IgD-negative memory B cell (primary cell): ENCODE measurements around the gene ZNF831. TPM values are rescaled to one million over a fixed set of nuclear protein-coding genes. Genes with fewer than 3 reads are reported as not detected.
A peak's percentile ranks its signal among the peaks of the same experiment; 100 is the strongest.

Experiments
- H3K27ac Mint-ChIP-seq, 3 donors: one replicate each; pipeline ENCODE4 v1.8.0; 2020 to 2022; ENCODE audit warnings: mild to moderate bottlenecking in 3 of 3, mixed read lengths in 3 of 3, moderate library complexity in 1 of 3
- H3K27me3 Mint-ChIP-seq: one replicate; pipeline ENCODE4 v1.8.0; 2021; ENCODE audit warnings: mixed read lengths
- H3K36me3 Mint-ChIP-seq: one replicate; pipeline ENCODE4 v1.8.0; 2020; ENCODE audit warnings: mild to moderate bottlenecking, mixed read lengths
- H3K4me1 Mint-ChIP-seq, 3 donors: one replicate each; pipeline ENCODE4 v1.8.0; 2020 to 2022; ENCODE audit warnings: mixed read lengths in 3 of 3, mild to moderate bottlenecking in 1 of 3
- H3K4me3 Mint-ChIP-seq, 4 donors: one replicate each; pipeline ENCODE4 v1.8.0; 2020 to 2022; ENCODE audit warnings: mild to moderate bottlenecking in 4 of 4, mixed read lengths in 4 of 4, moderate library complexity in 3 of 4
- H3K9me3 Mint-ChIP-seq, 3 donors: one replicate each; pipeline ENCODE4 v1.8.0; 2020 to 2021; ENCODE audit warnings: mixed read lengths in 3 of 3, mild to moderate bottlenecking in 1 of 3
- polyA plus RNA-seq: library from polyadenylated mRNA; unstranded; fragments of 300-500 nt; fragmentation: Illumina TruSeq; gene quantifications from one replicate; pipeline ENCODE4 v1.2.3, GENCODE V29; 2021

ZNF831 gene
- polyA plus RNA-seq, 1 donor from 2014 or later, result 1.2 TPM

DNA sequence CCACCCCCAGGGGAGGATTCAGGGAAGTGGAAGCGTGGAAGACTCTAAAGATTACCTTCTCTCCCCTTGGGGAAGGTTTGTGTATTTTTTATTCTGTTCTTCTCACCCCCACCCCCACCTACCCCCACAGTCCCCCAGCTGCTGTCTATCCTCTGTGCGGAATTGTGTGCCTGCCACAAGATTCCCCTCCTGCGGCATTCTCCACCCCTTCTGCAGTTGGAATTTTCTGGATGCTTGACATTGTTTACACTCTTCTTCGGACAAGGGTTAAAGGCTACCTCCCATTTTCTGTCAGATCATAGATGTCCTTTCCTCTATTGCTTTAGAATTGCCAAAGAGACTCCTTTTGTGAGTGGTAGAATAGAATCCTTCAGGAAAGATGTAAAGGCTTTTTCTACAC, 76.4 kb downstream of the ZNF831 start:
- no peaks in the 10 kb centered on the region for H3K9me3 Mint-ChIP-seq
- peaks cover 16% of the 10 kb centered on the region for H3K36me3 Mint-ChIP-seq
- H3K27ac Mint-ChIP-seq, result no peak overlapping the region
- H3K4me1 Mint-ChIP-seq, result no peaks in the 10 kb centered on the region
- H3K27me3 Mint-ChIP-seq, result no peaks in the 10 kb centered on the region
- no peak overlapping the region for H3K4me3 Mint-ChIP-seq

DNA sequence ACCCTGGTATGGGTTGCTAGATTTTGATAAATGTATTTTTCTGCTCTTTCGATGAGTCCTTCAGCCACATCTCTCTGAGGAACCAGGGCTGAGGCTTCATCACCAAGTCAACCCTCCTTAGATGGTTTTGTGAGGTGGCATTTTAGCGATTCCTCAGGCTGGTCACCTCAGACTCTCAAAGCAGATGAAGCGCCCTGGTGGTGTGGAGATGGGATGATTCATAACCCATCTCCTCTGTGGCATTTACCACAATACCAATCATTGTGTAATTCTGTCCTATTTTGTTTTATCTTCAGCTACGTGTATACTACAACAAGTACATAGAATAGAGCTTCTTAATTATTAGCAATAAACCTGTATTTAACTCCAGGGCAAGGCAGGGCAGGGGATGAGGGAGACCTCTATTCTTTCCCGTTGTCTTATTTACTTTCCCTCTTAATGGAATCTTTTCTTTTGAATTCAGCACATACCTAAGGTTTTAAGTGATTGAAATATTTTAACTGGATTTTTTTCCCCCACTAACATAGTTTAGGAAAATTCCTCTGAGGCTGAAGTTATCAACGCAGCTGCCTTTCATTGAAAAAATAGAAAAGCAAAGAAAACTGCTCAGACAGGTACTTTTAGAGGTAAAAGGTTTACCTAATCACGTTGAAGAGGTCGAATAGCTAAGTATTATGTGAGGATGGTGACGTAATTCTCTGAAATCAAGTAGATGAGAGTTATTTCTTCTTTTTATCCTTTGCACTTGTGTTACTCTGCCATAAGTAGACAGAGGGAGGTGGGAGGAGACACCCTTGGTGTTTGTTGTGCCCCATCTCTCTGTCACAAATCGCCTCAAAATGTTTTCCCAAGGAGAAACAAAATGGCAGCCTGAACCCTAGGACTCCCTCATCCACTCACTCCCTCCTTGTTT, 79.3 kb downstream of the ZNF831 start:
- Mint-ChIP-seq H3K4me3 (no peak overlapping the region), H3K27ac (no peak overlapping the region), H3K4me1 (no peaks in the 10 kb centered on the region), H3K27me3 (no peaks in the 10 kb centered on the region), H3K9me3 (no peaks in the 10 kb centered on the region), H3K36me3 (peaks cover 16% of the 10 kb centered on the region)

DNA sequence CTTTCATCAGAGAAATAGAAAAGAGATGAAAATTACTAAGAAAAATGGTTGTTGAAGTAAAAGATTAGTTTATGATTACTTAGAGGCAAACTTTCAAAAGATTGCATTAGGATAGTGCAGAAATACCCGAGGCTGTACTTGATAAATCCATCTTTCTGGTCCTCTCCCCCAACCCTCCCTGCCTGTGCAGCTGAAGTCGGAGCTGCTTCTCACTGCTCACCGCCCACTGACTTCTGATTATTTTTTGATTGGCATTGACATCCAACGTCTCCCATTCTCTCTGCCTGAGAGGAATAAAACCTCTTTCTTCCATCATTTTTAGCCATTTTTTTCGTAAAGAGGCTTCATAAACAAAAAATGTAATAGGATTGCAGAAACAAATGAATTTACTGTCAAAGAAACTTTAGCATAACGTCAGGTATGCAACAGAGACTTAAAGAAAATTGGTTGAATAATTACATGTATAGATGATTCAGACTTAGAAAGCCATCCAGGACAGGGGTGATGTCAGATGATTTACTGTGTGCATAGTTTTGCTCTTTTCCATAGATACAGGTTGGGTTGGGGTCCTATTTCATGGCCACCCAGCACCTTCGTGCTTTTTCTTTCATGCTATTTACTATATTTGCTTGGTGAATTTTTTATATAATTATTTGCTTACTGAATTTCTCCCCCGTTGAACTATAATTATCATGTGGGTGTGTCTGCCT, 83.2 kb downstream of the ZNF831 start:
- H3K27me3 Mint-ChIP-seq, result no peaks in the 10 kb centered on the region
- H3K36me3 Mint-ChIP-seq, result peaks cover 15% of the 10 kb centered on the region
- H3K9me3 Mint-ChIP-seq, result peaks cover 0 to 5% (median 0%) of the 10 kb centered on the region in 3 donors
- no peak overlapping the region for H3K4me3 Mint-ChIP-seq
- no peak overlapping the region for H3K27ac Mint-ChIP-seq
- peaks cover 0 to 3% (median 0%) of the 10 kb centered on the region in 3 donors for H3K4me1 Mint-ChIP-seq

DNA sequence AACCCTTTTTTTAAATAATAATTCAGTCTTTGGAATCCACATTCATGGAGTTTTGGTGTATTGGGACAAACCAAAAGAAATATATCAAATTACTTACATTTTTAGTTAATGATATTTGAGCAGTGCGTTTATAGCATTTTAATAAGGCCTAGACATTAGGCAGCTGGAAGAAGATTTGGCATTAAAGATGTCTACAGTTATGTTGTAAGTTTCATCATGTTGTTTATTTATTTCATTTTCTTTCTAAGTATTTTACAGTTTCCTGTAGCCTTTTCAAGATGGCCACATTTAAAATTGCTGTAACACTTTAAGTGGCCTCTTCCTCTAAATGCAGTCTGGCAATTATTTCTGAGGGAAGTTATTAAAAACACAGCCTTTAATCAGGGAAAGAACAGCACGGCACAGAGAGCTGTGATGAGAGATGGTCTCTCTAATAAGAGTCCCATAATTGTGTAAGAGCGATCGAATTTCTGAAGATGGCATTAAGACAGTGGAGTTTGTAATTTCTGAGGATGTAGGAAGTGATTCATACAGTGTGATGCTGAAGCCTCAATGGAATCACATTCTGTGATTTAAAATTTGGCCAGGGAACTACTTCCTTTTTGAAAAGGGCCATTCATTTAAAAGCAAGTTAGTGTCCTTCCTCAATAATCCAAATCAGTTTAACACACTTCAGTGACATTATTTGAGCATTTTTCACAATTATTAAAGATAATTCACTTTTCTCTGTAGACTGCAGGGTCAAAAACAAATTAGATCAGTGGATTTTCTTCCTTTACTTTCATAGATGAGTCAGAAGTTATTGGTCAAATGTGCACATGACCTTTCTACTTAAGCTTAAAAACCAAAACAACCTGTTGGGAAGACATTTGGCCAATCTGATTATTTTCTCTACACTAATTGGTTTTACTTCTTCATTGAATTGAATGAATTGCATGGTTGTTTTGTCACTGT, 84.4 kb downstream of the ZNF831 start:
- peaks cover 16% of the 10 kb centered on the region for H3K36me3 Mint-ChIP-seq
- no peak overlapping the region for H3K27ac Mint-ChIP-seq
- no peaks in the 10 kb centered on the region for H3K27me3 Mint-ChIP-seq

DNA sequence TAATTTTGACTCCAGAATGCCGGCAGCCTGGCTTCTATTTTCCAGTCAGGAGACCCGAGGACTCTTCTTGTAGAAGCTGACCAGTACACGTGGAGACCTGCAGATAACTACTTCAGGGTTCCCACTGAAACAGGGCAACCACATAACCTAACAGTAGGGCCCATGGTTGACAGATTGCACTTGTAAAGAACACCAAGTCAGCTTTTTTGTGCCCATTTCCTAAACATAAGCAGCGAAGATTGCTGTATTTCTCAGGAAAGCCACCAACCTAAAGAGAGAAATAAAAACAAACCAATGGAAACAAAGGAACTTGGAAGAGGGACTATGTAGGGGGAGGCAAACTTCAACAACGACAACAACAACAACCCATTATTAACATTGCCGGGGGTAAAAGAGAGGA, 86.7 kb downstream of the ZNF831 start:
- Mint-ChIP-seq H3K4me1 (peaks cover 3 to 17% (median 4%) of the 10 kb centered on the region in 3 donors), H3K27ac (peak overlapping the region in 1 of 3 donors; percentile 80), H3K27me3 (no peaks in the 10 kb centered on the region), H3K36me3 (peaks cover 12% of the 10 kb centered on the region), H3K4me3 (no peak overlapping the region), H3K9me3 (peaks cover 0 to 5% (median 0%) of the 10 kb centered on the region in 3 donors)

More for the DNA sequence above, 84.4 kb downstream of the ZNF831 start:
- H3K4me1 Mint-ChIP-seq, result peaks cover 0 to 8% (median under 1%) of the 10 kb centered on the region in 3 donors
- no peak overlapping the region for H3K4me3 Mint-ChIP-seq
- H3K9me3 Mint-ChIP-seq, result peaks cover 0 to 5% (median 0%) of the 10 kb centered on the region in 3 donors

DNA sequence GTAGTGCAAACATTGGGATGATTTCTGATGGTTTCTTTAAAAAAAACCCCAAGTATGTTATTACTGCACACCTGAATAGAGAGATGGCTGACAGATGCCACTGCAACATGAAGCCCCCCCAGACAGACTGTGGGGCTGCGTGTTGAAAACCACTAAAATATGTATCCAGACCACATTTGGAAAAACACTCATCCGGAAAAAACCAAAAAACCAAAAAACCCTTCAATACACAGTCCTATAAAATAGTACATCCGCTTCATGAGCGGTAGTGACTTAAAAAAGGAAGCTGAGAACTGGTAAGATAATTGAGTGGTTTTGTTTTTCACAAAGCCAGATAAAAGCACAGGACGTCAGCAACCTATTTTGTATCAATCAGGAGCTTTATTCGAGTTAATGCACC, 89.7 kb downstream of the ZNF831 start:
- H3K4me1 Mint-ChIP-seq, result peaks cover 4 to 23% (median 11%) of the 10 kb centered on the region in 3 donors
- peaks cover 0 to 5% (median 0%) of the 10 kb centered on the region in 3 donors for H3K9me3 Mint-ChIP-seq
- H3K27ac Mint-ChIP-seq, result peak overlapping the region in 1 of 3 donors; percentile 59
- H3K27me3 Mint-ChIP-seq, result no peaks in the 10 kb centered on the region
- H3K4me3 Mint-ChIP-seq, result peak overlapping the region in 1 of 4 donors; percentile 58
- H3K36me3 Mint-ChIP-seq, result peaks cover 9% of the 10 kb centered on the region

DNA sequence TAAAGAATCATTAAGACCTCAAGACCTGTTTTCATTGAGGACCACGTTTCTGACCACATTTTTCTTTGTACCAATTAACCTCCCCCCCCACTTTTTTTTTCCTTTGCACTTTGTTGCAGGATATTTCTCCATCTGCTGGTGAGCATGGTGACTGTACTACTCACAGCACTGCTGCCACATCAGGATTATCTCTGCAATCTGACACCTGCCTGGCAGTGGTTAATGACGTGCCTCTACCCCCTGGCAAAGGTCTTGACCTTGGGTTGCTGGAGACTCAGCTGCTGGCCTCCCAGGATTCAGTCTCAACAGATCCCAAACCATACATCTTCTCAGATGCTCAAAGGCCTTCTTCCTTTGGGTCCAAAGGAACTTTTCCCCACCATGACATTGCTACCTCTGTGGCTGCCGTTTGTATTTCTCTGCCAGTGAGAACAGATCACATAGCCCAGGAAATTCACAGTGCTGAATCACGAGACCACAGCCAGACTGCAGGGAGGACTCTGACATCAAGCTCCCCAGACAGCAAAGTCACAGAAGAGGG, 90.2 kb downstream of the ZNF831 start:
- peaks cover 9% of the 10 kb centered on the region for H3K36me3 Mint-ChIP-seq
- no peaks in the 10 kb centered on the region for H3K27me3 Mint-ChIP-seq
- peaks cover 4 to 26% (median 14%) of the 10 kb centered on the region in 3 donors for H3K4me1 Mint-ChIP-seq
- peaks cover 0 to 5% (median 0%) of the 10 kb centered on the region in 3 donors for H3K9me3 Mint-ChIP-seq
- H3K4me3 Mint-ChIP-seq, result peak overlapping the region in 2 of 4 donors; percentile 17 to 78
- peak overlapping the region in 1 of 3 donors; percentile 59 for H3K27ac Mint-ChIP-seq

DNA sequence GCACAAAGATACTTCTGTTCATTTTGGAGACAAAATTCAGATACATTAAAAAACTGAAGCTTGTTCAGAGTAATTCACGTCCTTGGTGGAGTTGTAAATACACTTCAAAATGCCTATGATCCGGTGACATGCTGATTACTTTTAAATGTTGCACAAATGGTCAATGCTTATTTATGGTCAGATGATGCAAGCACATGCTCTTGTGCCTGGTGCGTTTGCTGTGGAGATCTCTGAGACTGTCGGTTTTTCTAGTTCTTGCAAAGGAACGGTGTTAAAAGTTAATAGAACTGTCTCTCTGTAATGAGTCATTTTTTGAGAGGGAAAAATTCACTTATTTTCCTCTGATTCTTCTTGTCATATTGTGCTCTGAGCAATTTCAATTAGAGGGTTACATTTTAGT, 91.6 kb downstream of the ZNF831 start:
- Mint-ChIP-seq H3K36me3 (peaks cover 9% of the 10 kb centered on the region), H3K27ac (no peak overlapping the region), H3K4me1 (peaks cover 4 to 30% (median 14%) of the 10 kb centered on the region in 3 donors), H3K9me3 (peaks cover 0 to 5% (median 0%) of the 10 kb centered on the region in 3 donors), H3K27me3 (no peaks in the 10 kb centered on the region), H3K4me3 (no peak overlapping the region)

DNA sequence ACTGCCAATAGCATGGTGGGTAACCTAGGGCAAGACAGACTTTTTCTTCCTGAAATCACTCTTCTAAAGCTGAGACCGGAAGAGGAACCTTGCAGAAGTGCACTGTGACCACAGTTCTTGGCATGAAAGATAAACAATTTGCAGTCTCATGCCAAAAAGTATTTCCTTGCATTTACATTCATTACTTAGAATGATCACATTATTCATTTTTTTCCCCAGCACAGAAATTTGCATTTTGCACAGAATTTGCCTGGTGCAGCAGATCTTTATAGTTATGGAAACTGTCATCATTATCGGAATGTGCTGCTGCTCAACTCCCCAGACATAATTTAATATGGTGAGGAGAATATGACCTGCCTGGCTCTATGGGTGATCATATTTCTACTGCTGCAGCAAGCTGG, 94.6 kb downstream of the ZNF831 start:
- Mint-ChIP-seq H3K27me3 (peaks cover 4% of the 10 kb centered on the region), H3K4me1 (peaks cover 2 to 20% (median 12%) of the 10 kb centered on the region in 3 donors), H3K4me3 (no peak overlapping the region), H3K27ac (no peak overlapping the region), H3K9me3 (peaks cover 0 to 2% (median 2%) of the 10 kb centered on the region in 3 donors), H3K36me3 (peaks cover 1% of the 10 kb centered on the region)

DNA sequence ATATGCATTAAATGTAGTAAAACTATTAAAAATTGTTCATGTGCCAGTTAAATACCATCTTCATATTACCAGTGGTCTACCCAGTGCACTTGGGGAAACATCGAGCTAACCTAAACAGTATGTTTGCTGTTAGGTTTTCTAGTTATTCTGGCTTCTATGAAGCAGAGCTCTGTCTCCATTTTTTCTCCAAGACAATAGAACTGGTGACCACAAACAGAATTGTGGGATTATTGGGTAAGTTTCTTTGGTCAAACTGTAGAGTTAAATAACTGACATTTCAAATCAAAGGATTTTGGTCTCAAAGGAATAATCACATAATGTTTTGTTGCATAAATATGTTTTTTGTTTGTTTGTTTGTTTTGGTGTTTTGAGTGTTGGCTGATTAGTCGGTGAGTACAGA, 96.3 kb downstream of the ZNF831 start:
- peaks cover 0 to 14% (median 11%) of the 10 kb centered on the region in 3 donors for H3K4me1 Mint-ChIP-seq
- peaks cover 0 to 2% (median 2%) of the 10 kb centered on the region in 3 donors for H3K9me3 Mint-ChIP-seq
- peak overlapping the region in 1 of 3 donors; percentile 85 for H3K27ac Mint-ChIP-seq
- peaks cover 17% of the 10 kb centered on the region for H3K27me3 Mint-ChIP-seq
- H3K4me3 Mint-ChIP-seq, result no peak overlapping the region
- H3K36me3 Mint-ChIP-seq, result peaks cover 1% of the 10 kb centered on the region

DNA sequence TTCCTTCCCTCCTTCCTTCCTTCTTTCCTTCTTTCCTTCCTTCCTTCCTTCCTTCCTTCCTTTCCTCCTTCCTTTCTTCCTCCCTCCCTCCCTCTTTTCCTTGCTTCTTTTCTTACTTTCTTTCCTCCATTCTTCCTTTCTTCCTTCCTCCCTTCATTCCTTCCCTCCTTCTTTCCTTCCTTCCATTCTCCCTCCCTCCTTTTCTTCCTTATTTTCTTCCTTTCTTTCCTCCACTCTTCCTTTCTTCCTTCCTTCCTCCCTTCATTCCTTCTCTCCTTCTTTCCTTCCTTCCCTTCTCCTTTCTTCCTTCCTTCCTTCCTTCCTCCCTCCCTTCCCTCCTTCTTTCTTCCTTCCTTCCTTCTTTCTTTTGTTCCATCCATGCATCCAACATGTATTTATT, 101.7 kb downstream of the ZNF831 start:
- Mint-ChIP-seq H3K9me3 (peaks cover 0 to 4% (median 2%) of the 10 kb centered on the region in 3 donors), H3K27me3 (peaks cover 29% of the 10 kb centered on the region), H3K4me3 (no peak overlapping the region), H3K4me1 (peaks cover 0 to 2% (median 0%) of the 10 kb centered on the region in 3 donors), H3K27ac (no peak overlapping the region), H3K36me3 (peaks cover 3% of the 10 kb centered on the region)

DNA sequence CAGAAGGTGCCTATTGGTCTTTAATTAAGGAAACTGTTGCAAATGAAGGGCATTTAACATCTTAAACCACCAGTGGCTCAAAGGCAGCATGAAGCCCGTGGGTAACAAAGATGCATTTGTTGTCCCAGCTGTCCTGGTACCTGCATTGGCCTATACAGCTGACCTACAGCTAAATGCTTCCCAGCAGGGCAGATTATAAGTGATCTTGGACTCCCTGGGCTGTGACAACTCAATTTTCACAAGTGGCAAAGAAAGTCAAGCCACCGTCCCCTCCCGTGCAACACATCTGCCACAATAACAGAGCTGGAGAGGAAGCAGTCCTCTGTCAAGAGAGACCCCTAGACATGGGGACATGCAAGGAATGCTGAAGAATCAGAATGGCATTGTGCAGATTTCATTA, 105.2 kb downstream of the ZNF831 start:
- no peak overlapping the region for H3K27ac Mint-ChIP-seq
- peaks cover 1% of the 10 kb centered on the region for H3K36me3 Mint-ChIP-seq
- peaks cover 0 to 2% (median 0%) of the 10 kb centered on the region in 3 donors for H3K9me3 Mint-ChIP-seq
- H3K4me1 Mint-ChIP-seq, result peaks cover 0 to 2% (median 0%) of the 10 kb centered on the region in 3 donors
- no peak overlapping the region for H3K4me3 Mint-ChIP-seq
- H3K27me3 Mint-ChIP-seq, result peaks cover 26% of the 10 kb centered on the region

DNA sequence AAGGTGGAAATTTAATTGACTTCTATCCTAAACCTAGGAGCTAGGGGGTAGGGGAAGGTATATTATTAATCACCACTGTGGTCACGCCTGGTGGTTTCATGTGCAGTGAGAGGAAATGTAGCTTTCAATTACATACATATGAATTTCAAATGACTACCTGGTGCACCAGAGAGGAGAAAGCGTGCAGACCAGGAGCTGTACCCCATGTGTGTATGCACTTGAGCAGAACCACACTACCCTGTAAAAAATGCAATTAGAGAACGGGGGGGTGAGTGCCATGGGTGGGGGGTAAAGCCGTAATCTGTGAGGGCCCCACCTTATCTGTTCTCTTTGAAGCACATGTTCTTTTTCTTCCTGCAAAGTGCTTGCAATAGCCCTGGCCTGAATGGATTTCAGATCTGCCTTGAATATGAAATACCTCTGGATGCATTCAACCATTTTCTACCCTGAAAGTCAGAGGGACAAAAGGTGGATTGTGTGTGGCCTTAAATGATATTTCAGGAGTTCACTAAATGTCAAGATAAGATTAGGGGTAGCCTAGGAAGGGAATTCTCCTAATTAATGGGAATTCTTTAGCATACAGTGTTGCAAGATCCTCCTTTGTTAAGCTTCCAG, 105.9 kb downstream of the ZNF831 start:
- Mint-ChIP-seq H3K27ac (no peak overlapping the region), H3K27me3 (peaks cover 26% of the 10 kb centered on the region), H3K9me3 (peaks cover 0 to 2% (median 0%) of the 10 kb centered on the region in 3 donors), H3K36me3 (peaks cover 1% of the 10 kb centered on the region), H3K4me3 (no peak overlapping the region), H3K4me1 (peaks cover 0 to 2% (median 0%) of the 10 kb centered on the region in 3 donors)
